Central memory CD8-positive, alpha-beta T cell (primary cell): ENCODE data around the gene PPP1R18.

Experiments
- ATAC-seq: fragments of 150-1000 bp; cut with Tn5 transposase; replicated peaks from 2 replicates; pipeline ENCODE4 v1.10.0; 2022; ENCODE audit warnings: mild to moderate bottlenecking, moderate FRiP score, moderate number of reproducible peaks; ENCODE audit not compliant: poor library complexity, severe bottlenecking; ENCODE audit errors: extremely low read depth
- DNase-seq, 2 donors: peaks; one replicate each; pipeline ENCODE4 v3.0.0; 2021; ENCODE audit warnings: low spot score in 2 of 2
- H3K27ac Mint-ChIP-seq: one replicate; pipeline ENCODE4 v1.8.0; 2022; ENCODE audit warnings: low read depth, mild to moderate bottlenecking, moderate library complexity, mixed read lengths
- H3K27me3 Mint-ChIP-seq: one replicate; pipeline ENCODE4 v1.8.0; 2022; ENCODE audit warnings: mixed read lengths
- H3K36me3 Mint-ChIP-seq: one replicate; pipeline ENCODE4 v1.8.0; 2022; ENCODE audit warnings: mild to moderate bottlenecking, moderate library complexity, mixed read lengths; ENCODE audit not compliant: insufficient read depth
- H3K4me1 Mint-ChIP-seq: one replicate; pipeline ENCODE4 v1.8.0; 2022; ENCODE audit warnings: mixed read lengths
- H3K4me3 Mint-ChIP-seq: one replicate; pipeline ENCODE4 v1.8.0; 2022; ENCODE audit warnings: mild to moderate bottlenecking, moderate library complexity, mixed read lengths
- H3K9me3 Mint-ChIP-seq: one replicate; pipeline ENCODE4 v1.8.0; 2022; ENCODE audit warnings: mixed read lengths

The PPP1R18 gene

DNA sequence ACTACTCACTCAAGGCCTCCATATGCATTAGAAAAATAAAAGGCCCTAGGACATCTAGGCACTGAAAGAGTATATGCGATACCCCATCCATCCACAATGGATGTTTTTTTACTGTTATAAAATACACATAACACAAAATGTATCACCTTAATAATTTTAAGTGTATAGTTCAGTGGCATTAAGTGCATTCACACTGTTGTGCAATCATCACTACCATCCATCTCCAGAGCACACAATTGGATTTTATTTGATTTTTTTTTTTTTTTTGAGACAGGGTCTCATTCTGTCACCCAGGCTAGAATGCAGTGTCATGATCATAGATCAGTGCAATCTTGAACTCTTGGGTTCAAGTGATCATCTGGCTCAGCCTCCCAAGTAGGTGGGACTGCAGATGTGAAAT is 27.8 kb upstream of the PPP1R18 start:
- peaks cover 44% of the 10 kb centered on the region for H3K4me1 Mint-ChIP-seq
- H3K9me3 Mint-ChIP-seq: no peaks in the 10 kb centered on the region
- H3K4me3 Mint-ChIP-seq: no peak overlapping the region
- H3K27ac Mint-ChIP-seq: no peak overlapping the region
- peaks cover 23% of the 10 kb centered on the region for H3K36me3 Mint-ChIP-seq
- DNase-seq (no peak), ATAC-seq (no peak)
- no peaks in the 10 kb centered on the region for H3K27me3 Mint-ChIP-seq

DNA sequence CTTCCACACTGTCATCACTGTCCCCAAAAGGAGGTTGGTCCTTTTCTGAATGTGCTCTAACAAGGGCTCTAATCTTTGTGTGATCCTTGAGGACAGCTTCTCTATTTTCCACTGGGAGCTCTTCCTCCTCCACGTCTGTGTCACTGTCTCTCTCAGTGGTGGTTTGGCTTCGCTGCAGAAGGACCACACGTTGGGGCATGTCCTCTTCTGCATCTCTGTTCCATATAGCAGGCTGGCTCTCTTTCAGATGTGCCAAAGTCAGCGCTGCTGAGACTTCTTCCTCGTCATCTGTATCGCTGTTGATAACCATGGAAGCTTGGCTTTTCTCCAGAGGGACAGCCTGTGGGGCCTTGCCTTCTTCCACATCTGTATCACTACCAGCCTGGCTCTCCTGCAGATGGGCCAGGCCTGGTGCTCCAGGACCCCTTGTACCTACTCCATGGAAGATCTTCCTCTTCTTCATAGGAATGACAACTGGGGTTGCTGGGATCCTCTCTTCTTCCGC is 26.0 kb upstream of the PPP1R18 start:
- Mint-ChIP-seq H3K27me3 (no peaks in the 10 kb centered on the region), H3K36me3 (peaks cover 25% of the 10 kb centered on the region), H3K9me3 (no peaks in the 10 kb centered on the region), H3K4me1 (peaks cover 41% of the 10 kb centered on the region), H3K27ac (peak overlapping the region; percentile 76), H3K4me3 (peak overlapping the region; percentile 25)
- ATAC-seq: no peak
- no peak for DNase-seq

DNA sequence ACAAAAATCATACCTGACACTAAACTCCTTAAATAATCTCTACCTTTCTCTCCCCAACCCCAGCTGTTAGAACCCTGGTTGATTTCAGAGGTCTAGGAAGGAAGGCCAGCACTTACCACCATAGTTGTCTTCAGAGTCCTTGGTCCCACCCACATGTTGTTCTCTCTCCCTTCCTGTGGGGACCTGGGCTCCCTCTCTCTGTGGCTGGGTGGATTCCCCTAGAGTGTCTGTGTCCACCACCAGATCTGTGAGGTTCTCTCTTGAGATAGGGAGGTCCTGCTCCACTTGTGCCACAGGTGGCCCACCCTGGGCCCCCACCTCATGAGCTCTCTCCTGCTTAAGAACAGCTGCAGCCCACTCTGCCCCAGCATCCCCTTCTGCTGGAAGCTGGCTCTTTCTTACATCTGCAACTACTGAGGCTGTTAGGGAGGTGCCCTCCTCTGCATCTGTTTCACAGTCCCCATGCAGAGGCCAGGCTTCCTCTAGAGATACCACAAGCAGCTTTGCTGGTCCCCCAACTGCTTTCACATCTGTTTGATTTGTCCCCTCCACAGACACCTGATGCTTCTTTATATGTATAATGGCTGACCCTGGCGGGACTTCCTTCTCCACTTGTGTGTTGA is 25.4 kb upstream of the PPP1R18 start:
- Mint-ChIP-seq H3K4me3 (peak overlapping the region; percentile 25), H3K27me3 (no peaks in the 10 kb centered on the region), H3K9me3 (no peaks in the 10 kb centered on the region), H3K36me3 (peaks cover 24% of the 10 kb centered on the region), H3K27ac (peak overlapping the region; percentile 76), H3K4me1 (peaks cover 35% of the 10 kb centered on the region)
- ATAC-seq (no peak), DNase-seq (no peak)

DNA sequence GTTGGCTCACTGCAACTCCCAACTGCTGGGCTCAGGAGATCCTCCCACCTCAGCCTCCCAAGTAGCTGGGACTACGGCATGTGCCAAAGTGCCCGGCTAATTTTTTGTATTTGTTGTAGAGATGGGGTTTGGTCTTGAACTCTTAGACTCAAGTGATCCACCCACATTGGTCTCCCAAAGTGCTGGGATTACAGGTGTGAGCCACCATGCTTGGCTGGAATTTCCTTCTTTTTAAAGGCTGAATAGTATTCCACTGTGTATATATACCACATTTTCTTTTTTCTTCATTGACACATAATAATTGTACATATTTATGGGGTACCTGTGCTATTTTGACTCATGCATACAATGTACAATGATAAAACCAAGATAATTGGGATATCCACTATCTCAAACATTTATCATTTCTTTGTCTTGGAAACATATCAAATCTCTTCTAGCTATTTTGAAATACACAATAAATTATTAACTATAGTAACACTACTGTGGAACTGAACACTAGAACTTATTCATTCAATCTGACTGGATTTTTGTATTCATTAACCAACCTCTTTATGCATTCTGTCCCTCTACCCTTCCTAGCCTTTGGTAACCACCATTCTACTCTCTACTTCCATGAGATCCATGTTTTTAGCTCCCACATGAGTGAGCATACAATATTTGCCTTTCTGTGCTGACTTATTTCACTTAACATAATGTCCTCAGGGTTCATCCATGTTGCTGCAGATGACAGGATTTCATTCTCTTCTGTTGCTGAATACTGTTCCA is 22.8 kb upstream of the PPP1R18 start:
- H3K4me1 Mint-ChIP-seq: peaks cover 22% of the 10 kb centered on the region
- H3K27ac Mint-ChIP-seq: no peak overlapping the region
- H3K36me3 Mint-ChIP-seq: peaks cover 30% of the 10 kb centered on the region
- ATAC-seq: no peak
- DNase-seq: no peak
- H3K27me3 Mint-ChIP-seq: no peaks in the 10 kb centered on the region
- H3K9me3 Mint-ChIP-seq: no peaks in the 10 kb centered on the region
- H3K4me3 Mint-ChIP-seq: no peak overlapping the region

DNA sequence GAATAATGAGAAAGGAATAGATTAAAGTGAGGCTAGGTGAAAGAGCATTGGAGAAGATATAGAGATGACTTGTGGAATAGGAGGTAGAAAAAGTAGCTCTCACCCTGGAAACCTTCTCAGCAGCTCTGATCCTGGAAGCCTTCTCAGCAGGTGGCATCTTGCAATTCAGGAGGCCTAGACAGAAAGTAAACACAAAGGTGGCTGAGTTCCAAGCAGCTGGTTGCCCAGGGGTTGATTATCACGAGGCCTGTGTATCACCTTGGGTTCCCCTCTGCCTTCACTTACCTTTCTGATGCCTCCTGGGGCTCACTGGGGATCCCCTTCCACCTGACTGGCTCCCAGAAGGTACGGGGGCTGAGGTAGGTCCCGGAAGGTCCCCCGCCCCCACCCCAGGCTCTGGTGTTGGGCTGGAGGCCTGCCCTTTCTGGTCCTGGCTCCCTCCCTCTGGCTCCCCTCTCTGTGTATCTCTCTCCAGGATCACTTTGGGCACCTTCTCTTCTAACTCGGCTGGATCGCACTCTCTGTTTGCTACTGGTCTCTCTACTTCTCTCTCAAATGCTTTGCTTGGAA is 20.9 kb upstream of the PPP1R18 start:
- Mint-ChIP-seq H3K9me3 (no peaks in the 10 kb centered on the region), H3K4me3 (no peak overlapping the region), H3K4me1 (peaks cover 9% of the 10 kb centered on the region), H3K27ac (peak overlapping the region; percentile 13), H3K27me3 (no peaks in the 10 kb centered on the region), H3K36me3 (peaks cover 31% of the 10 kb centered on the region)
- DNase-seq (no peak), ATAC-seq (no peak)

DNA sequence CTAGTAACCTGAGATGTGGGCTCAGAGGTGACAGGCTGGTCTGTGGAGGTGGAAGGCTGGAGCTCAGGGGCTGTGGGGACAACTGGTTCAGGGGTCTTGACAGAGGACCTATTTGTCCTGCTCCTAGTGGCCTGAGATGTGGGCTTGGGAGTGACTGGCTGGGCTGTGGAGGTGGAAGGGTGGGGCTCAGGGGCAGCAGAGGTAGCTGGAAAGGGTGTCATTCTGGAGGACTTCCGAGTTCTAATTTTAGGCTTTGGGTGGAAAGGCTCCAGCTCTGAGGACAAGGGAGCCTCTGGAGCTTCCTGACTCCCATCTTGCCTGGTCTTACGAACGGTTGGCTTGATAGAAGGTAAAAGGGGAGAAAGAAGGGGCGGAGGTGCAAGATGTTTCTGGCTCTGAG is 19.2 kb upstream of the PPP1R18 start:
- no peak for DNase-seq
- no peaks in the 10 kb centered on the region for H3K9me3 Mint-ChIP-seq
- no peaks in the 10 kb centered on the region for H3K27me3 Mint-ChIP-seq
- no peaks in the 10 kb centered on the region for H3K4me1 Mint-ChIP-seq
- no peak for ATAC-seq
- H3K36me3 Mint-ChIP-seq: peaks cover 31% of the 10 kb centered on the region
- no peak overlapping the region for H3K4me3 Mint-ChIP-seq
- H3K27ac Mint-ChIP-seq: no peak overlapping the region

DNA sequence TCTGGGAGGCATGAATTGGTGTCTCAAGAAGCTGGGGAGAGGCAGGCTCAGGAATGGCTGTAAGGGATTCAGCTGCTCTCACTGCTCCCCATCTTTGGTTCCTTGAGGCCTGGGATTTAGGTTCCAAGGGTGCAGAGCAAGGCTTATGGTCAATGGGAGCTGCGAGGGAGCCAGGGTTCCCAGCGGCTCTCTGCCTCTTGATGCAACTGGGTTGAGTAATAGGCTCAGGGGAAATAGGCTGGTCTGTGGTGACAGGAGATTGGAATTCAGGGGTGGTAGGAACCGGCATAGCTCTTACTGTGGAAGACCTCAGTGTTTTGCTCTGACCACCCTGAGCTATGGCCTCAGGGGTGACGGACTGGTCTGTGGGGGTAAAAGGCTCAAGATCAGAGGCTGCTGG is 17.4 kb upstream of the PPP1R18 start:
- H3K27me3 Mint-ChIP-seq: no peaks in the 10 kb centered on the region
- H3K4me3 Mint-ChIP-seq: no peak overlapping the region
- ATAC-seq: no peak
- no peaks in the 10 kb centered on the region for H3K4me1 Mint-ChIP-seq
- no peak overlapping the region for H3K27ac Mint-ChIP-seq
- peaks cover 31% of the 10 kb centered on the region for H3K36me3 Mint-ChIP-seq
- no peak for DNase-seq
- no peaks in the 10 kb centered on the region for H3K9me3 Mint-ChIP-seq

DNA sequence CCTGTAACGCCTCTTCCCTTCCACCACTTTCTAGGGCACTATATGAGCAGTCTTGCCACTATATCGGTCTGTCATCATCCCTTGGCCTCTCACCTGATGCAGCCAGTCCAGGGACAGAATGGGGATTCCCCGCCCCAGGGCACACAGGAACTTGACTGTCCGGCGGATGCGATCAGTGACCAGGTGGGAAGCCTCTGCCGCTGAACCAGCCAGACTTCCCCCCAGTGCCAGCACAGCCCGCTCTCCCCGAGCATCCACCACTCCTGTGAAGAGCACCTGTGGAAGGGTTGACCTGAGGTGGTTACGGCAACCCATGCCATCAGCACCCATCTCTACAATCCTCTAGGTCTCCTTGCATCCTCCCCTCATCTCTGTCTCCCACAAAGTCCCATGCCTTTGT is 16.6 kb upstream of the PPP1R18 start:
- Mint-ChIP-seq H3K4me3 (no peak overlapping the region), H3K27me3 (no peaks in the 10 kb centered on the region)

DNA sequence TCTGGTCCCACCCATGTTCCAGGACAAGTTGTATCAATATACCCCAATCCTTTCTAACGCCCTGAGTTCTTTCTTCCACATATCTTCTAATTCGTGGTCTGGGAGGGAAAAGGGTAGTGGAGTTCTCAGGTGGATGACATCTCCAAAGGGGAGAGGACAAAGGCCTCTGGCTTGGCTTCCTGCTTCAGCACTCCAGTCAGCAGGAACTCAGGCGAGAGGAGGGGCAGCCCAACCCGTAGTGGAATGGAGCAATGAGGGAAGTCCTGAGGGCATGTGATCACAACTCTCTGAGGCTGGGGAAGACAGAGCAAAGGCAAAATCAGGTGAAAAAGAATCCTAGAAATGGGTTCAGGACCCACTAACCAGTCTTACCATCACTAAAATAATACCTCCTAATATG is 13.9 kb upstream of the PPP1R18 start:
- H3K4me3 Mint-ChIP-seq: no peak overlapping the region
- H3K36me3 Mint-ChIP-seq: peaks cover 24% of the 10 kb centered on the region
- H3K4me1 Mint-ChIP-seq: no peaks in the 10 kb centered on the region
- no peak overlapping the region for H3K27ac Mint-ChIP-seq
- no peaks in the 10 kb centered on the region for H3K27me3 Mint-ChIP-seq
- no peak for DNase-seq
- H3K9me3 Mint-ChIP-seq: no peaks in the 10 kb centered on the region
- ATAC-seq: no peak

More for the DNA sequence above, 16.6 kb upstream of the PPP1R18 start:
- no peak overlapping the region for H3K27ac Mint-ChIP-seq
- no peak for DNase-seq
- H3K4me1 Mint-ChIP-seq: no peaks in the 10 kb centered on the region
- H3K36me3 Mint-ChIP-seq: peaks cover 29% of the 10 kb centered on the region
- H3K9me3 Mint-ChIP-seq: no peaks in the 10 kb centered on the region
- no peak for ATAC-seq

DNA sequence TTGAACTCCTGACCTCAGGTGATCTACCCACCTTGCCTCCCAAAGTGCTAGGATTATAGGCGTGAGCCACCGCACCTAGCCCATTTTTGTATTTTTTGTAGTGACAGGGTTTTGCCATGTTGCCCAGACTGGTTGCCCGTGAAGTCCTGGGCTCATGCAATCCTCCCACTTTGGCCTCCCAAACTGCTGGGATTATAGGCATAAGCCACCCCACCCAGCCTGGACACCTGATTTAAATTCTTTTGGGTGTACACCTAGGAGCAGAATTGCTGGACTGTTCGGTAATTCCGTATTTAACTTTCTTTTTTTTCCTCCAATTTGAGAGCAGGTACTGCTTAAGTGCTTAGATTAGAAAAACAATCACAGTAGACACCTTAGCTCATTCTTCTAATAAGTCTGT is 10.0 kb upstream of the PPP1R18 start:
- DNase-seq: no peak
- no peak overlapping the region for H3K4me3 Mint-ChIP-seq
- peaks cover 10% of the 10 kb centered on the region for H3K4me1 Mint-ChIP-seq
- H3K9me3 Mint-ChIP-seq: no peaks in the 10 kb centered on the region
- H3K27me3 Mint-ChIP-seq: no peaks in the 10 kb centered on the region
- H3K27ac Mint-ChIP-seq: no peak overlapping the region
- ATAC-seq: no peak
- H3K36me3 Mint-ChIP-seq: peaks cover 8% of the 10 kb centered on the region

DNA sequence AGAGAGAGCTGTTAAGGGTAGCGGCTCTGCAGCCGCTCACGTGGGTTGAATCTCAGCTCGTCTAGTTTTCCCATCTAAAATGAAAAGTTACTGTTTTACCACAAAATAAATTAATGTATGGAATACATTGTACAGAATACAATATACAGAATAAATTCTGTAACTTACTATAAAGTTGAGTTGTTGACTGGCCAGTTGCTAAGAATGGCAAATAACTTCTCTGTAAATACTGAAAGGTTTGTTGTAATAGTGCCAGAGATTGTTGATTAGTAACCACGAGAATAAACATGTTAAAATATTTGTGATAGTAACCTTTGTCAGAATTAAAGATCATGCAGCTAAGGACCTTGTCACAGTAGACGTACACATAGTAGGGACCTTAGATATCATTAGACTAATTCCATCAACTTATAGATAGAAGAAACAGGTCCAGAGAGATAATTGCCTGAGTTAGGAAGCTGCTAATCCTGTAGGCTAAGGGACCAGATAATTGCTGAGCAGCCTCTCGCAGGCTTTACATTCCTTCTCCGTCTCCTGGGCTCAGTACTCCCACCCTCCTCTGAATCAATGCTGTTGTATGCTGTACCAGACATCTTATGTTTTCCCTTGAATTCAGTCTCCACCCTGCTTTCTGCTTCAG is 4.9 kb upstream of the PPP1R18 start:
- peak overlapping the region; percentile 99 for H3K27ac Mint-ChIP-seq
- H3K36me3 Mint-ChIP-seq: peaks cover 8% of the 10 kb centered on the region
- H3K27me3 Mint-ChIP-seq: no peaks in the 10 kb centered on the region
- ATAC-seq: no peak
- DNase-seq: no peak
- H3K9me3 Mint-ChIP-seq: no peaks in the 10 kb centered on the region
- peaks cover 53% of the 10 kb centered on the region for H3K4me1 Mint-ChIP-seq
- H3K4me3 Mint-ChIP-seq: peak overlapping the region; percentile 92

DNA sequence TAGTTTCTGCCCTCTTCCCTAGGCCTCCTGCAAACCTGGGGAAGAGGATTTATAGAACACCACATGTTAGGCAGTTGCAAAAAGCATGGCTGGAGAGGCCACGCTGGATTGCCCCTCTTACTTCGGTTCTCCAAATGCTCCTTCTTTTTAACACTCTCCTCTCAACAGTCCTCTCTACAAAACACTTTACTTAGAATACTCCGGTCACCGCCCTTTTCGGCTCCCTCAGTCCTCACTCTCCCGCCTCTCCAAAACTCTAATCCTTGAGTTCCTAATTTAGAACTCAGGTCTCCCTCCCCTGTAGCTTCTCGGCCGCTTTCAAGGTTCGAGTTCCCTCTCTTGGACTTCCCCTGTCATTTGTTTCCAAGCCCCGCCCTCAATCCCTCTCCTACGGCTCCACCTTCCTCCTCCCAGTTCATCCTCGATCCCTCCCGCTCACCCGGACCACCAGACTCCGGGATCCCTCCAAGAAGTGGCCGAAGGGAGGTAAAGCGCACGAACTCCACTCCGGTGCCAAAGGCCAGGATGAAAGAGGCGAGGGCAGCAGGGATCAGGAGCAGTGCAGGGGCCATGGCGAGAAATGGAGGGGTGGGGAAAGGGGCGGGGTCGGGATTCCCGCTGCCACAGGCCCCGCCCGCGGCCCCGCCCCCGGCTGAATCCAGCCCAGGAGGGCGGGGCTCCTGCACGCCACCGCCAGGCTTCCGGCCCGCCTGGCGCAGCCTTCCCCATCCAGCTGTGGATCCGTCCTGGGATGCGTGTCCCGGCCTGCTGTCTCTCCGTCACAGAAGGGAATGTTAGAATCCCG is 4.2 kb upstream of the PPP1R18 start, which contains the start of gene NRM:
NRM (minus strand) TSS at position 582 of the 805 bp plus-strand sequence; CDS start at position 572, 10 bp downstream.
- peaks cover 59% of the 10 kb centered on the region for H3K4me1 Mint-ChIP-seq
- H3K27ac Mint-ChIP-seq: peak within 1 kb of the TSS; percentile 99
- no peaks in the 10 kb centered on the region for H3K9me3 Mint-ChIP-seq

More for the DNA sequence above, 4.2 kb upstream of the PPP1R18 start, which contains the start of gene NRM:
- H3K27me3 Mint-ChIP-seq: no peaks in the 10 kb centered on the region
- peak within 1 kb of the TSS; percentile 92 for H3K4me3 Mint-ChIP-seq
- ATAC-seq: no peak
- DNase-seq: no peak
- peaks cover 12% of the 10 kb centered on the region for H3K36me3 Mint-ChIP-seq
